Adrenal gland (tissue), 12 donors: ENCODE measurements around the gene CHIC2. TPM values are rescaled to one million over a fixed set of nuclear protein-coding genes. Genes with fewer than 3 reads are reported as not detected.

ENCODE experiments used
- DNase-seq, 7 donors: peaks; one replicate each; pipeline ENCODE4 v3.0.0-alpha.2; 2019 to 2020
- H3K27ac ChIP-seq, 5 donors: fragments of 200-600 bp; sonication (generic) in 4 of 5; 1 replicate in 3 of 5; 2 replicates in 2 of 5; pipeline versions ENCODE4 v1.5.1 to v1.8.0; 2016 to 2020; ENCODE audit warnings: mild to moderate bottlenecking in 1 of 5
- H3K27me3 ChIP-seq: fragments of 200-600 bp; 2 replicates; pipeline ENCODE4 v1.8.0; 2021
- H3K36me3 ChIP-seq, 2 donors: fragments of 200-600 bp; replicated peaks in 1 of 2; 1 replicate in 1 of 2; 2 replicates in 1 of 2; pipeline versions ENCODE4 v1.5.1 to v1.8.0; 2018 to 2022
- H3K4me1 ChIP-seq, 2 donors: fragments of 200-600 bp; replicated peaks in 1 of 2; 1 replicate in 1 of 2; 2 replicates in 1 of 2; pipeline versions ENCODE4 v1.5.1 to v1.8.0; 2018 to 2021
- H3K4me3 ChIP-seq, 4 donors: fragments of 200-600 bp; sonication (generic) in 3 of 4; one replicate each; pipeline ENCODE4 v1.5.1; 2016 to 2018
- H3K9me3 ChIP-seq, 3 donors: fragments of 200-600 bp; sonication (generic) in 1 of 3; replicated peaks in 1 of 3; 1 replicate in 2 of 3; 2 replicates in 1 of 3; pipeline versions ENCODE4 v1.5.1 to v1.8.0; 2016 to 2021
- CTCF ChIP-seq, 6 experiments: fragments of 450-650 bp in 4 of 6; fragments of 200-600 bp in 2 of 6; sonication (generic) in 1 of 6; IDR thresholded peaks; 1 replicate in 5 of 6; 2 replicates in 1 of 6; pipeline versions ENCODE4 v1.5.1 to v1.8.0; 2016 to 2021; ENCODE audit warnings: antibody characterized with exemption in 6 of 6, mild to moderate bottlenecking in 2 of 6, moderate library complexity in 1 of 6
- POLR2A ChIP-seq, 2 donors: fragments of 450-650 bp; IDR thresholded peaks; one replicate each; pipeline ENCODE4 v1.6.1; 2017; ENCODE audit warnings: antibody characterized with exemption in 2 of 2, mild to moderate bottlenecking in 2 of 2, moderate library complexity in 1 of 2
- WGBS, 4 donors: extraction: QIAGEN DNeasy Blood & Tissue Kit in 2 of 4; methylation state at CpG; one replicate each; pipeline versions ENCODE4 v1.1.5 to v1.1.7; 2013 to 2017; 5-methylcytosine and 5-hydroxymethylcytosine counted together
- intact Hi-C, 2 donors: fragments of 100-400 bp; cut with DNase I; formaldehyde crosslinking; loops; one replicate each; pipeline versions ENCODE4 v1.14.1 to v1.15.0; 2022 to 2023
- polyA plus RNA-seq, 3 donors: library from polyadenylated mRNA; stranded (reverse); fragments of 200-250 nt in 2 of 3; fragments of 350-450 nt in 1 of 3; fragmentation: Illumina TruSeq in 1 of 3; extraction: RNeasy Lipid Tissue Mini Kit (QIAGEN cat#74804) in 1 of 3; gene quantifications; one replicate each; pipeline ENCODE4 v1.2.3, GENCODE V29; 2013 to 2014
- total RNA-seq, 9 donors: library from RNA; depleted of rRNA in 4 of 9; stranded (reverse); fragments of >200 nt in 4 of 9; fragments of 120-200 nt in 1 of 9; fragmentation: NEBNext Ultra II Directional in 1 of 9; extraction: Animal tissue kit (Norgen Biotek cat#: 25700) in 1 of 9; gene quantifications; one replicate each; pipeline versions ENCODE4 v1.1.0 to v1.2.4, GENCODE V29; 2013 to 2023
- donor health status: healthy with polysubstance abuse.
- donor health status: Bipolar disorder and iron deficiency.
- donor health status: DM: yes; HTN: yes; CAD: no.
- donor health status: DM: no; HTN: no; CAD: no.
- donor health status: DM: no; HTN: no; CAD: no.
- donor health status: DM: yes; HTN: yes; CAD: no.

The CHIC2 gene
- total and polyA plus RNA-seq, 12 donors: 9.7 to 68.0 (median 24.1) TPM

GRCh38 chr4:54109241-54110018 is 45.0 kb upstream of the CHIC2 start:
- Histone ChIP-seq H3K36me3 (no peaks in the 10 kb centered on the region), H3K4me1 (peaks cover 0 to 8% of the 10 kb centered on the region in 2 donors), H3K27ac (no peak overlapping the region), H3K27me3 (peaks cover 30% of the 10 kb centered on the region), H3K4me3 (peak overlapping the region in 1 of 4 donors; percentile 30), H3K9me3 (no peaks in the 10 kb centered on the region)
- DNase-seq: no peak
- TF ChIP-seq POLR2A (IDR thresholded peaks at IDR 0.05) (no peak), CTCF (IDR thresholded peaks at IDR 0.05) (no peak)
- WGBS, 4 donors: 18 to 36% (median 21%) methylated on average over 27 to 51 of the region's 51 CpGs
- intact Hi-C loops: no loop called here

GRCh38 chr4:54107951-54108748 is 43.7 kb upstream of the CHIC2 start:
- TF ChIP-seq POLR2A (IDR thresholded peaks at IDR 0.05) (no peak), CTCF (IDR thresholded peaks at IDR 0.05) (no peak)
- Histone ChIP-seq H3K27me3 (peaks cover 41% of the 10 kb centered on the region), H3K27ac (no peak overlapping the region), H3K36me3 (no peaks in the 10 kb centered on the region), H3K4me3 (no peak overlapping the region), H3K9me3 (no peaks in the 10 kb centered on the region), H3K4me1 (peaks cover 0 to 14% of the 10 kb centered on the region in 2 donors)
- 26 to 34% (median 29%) methylated on average over 22 of the region's 22 CpGs for WGBS, 4 donors
- intact Hi-C loops: no loop called here
- no peak for DNase-seq

- Histone ChIP-seq H3K9me3 (no peaks in the 10 kb centered on the region), H3K27ac (no peak overlapping the region), H3K4me1 (peaks cover 16 to 32% of the 10 kb centered on the region in 2 donors), H3K4me3 (no peak overlapping the region), H3K27me3 (peaks cover 66% of the 10 kb centered on the region), H3K36me3 (no peaks in the 10 kb centered on the region)
- DNase-seq: no peak
- WGBS, 4 donors: 77 to 92% (median 82%) methylated on average over 1 of the region's 1 CpG
- TF ChIP-seq POLR2A (IDR thresholded peaks at IDR 0.05) (no peak), CTCF (IDR thresholded peaks at IDR 0.05) (no peak)
- intact Hi-C loops: no loop called here
Measured at GRCh38 chr4:54104907-54105306, 40.5 kb upstream of the CHIC2 start.

DNA sequence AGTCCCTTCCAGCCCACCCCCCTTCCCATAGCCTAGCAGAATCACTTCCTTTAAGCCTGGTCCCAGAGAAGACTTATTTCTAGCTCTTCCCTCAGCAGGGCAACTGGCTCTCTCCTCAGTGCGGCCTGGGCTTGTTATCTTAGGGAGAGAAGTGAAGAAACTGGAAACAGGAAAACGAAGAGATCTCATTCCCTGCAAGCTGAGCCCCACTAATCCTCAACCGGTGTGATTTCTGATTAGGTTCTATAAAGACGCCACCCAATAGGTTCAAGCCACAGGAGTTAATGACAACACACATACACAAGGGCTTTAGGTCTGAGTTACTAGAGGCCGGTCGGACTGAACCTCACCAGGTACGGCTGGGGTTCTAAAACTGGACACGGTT is 38.8 kb upstream of the CHIC2 start:
- no peak for TF ChIP-seq CTCF (IDR thresholded peaks at IDR 0.05)
- TF ChIP-seq POLR2A (IDR thresholded peaks at IDR 0.05): no peak
- 15 to 30% (median 21%) methylated on average over 8 of the region's 8 CpGs for WGBS, 4 donors
- Histone ChIP-seq H3K4me3 (no peak overlapping the region), H3K9me3 (no peaks in the 10 kb centered on the region), H3K36me3 (no peaks in the 10 kb centered on the region), H3K27ac (peak overlapping the region in 1 of 5 donors; percentile 12), H3K4me1 (peaks cover 20 to 32% of the 10 kb centered on the region in 2 donors), H3K27me3 (peaks cover 64% of the 10 kb centered on the region)
- no peak for DNase-seq
- intact Hi-C loops: no loop called here
